ENCODE measurements around the gene TMEM38A.
"Not testable (repeated sequence)": the region's sequence is repeated elsewhere in the genome, so short reads cannot be mapped to it uniquely, and the experiment has no call there.

Gene TMEM38A

DNA sequence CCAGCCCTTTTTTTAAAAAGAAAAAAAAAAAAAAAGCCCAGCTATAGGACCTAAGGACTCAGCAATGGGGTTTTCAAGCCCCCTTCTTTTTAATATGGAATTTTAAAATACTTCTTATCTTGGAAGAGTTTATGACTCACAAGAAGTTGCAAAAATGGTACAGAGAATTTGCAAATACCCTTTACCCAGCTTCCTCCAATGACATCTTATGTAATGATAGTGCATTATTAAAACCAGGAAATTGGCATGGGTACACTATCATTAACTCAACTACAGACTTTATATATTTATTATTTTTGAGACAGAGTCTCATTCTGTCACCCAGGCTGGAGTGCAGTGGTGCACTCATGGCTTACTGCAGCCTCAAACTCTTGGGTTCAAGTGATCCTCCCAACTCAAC is 16.1 kb downstream of the TMEM38A start:
- no peak for ATAC-seq

DNA sequence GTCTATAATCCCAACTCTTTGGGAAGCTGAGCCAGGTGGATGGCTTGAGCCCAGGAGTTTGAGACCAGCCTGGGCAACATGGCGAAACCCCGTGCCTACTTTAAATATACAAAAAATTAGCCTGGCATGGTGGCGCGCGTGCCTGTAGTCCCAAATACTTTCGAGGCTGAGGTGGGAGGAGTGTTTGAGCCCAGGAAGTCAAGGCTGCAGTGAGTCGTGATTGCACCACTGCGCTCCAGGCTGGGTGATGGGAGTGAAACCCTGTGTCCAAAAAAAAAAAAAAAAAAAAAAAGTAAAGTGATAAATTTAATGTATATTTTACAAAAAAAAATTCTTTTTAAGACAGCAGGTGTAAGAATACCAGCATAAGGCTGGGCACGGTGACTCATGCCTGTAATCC is 17.6 kb downstream of the TMEM38A start:
- no peak for ATAC-seq

DNA sequence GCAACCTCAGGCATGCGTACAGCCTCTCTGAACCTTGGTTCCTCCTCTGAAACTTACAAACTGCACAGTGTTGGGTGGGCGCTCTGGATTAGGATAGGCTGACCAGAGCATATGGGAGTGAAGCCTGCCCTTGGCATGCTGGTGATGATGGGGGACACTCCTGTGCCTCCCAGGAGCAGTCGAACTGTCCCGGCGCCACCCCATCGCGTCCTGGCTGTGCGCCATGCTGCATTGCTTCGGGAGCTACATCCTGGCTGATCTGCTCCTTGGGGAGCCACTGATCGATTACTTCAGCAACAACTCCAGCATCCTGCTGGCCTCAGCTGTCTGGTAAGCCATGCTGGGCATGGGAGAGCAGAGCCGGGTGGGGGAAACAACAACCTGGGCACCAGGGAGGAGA is 18.9 kb downstream of the TMEM38A start:
- ATAC-seq, result no peak

DNA sequence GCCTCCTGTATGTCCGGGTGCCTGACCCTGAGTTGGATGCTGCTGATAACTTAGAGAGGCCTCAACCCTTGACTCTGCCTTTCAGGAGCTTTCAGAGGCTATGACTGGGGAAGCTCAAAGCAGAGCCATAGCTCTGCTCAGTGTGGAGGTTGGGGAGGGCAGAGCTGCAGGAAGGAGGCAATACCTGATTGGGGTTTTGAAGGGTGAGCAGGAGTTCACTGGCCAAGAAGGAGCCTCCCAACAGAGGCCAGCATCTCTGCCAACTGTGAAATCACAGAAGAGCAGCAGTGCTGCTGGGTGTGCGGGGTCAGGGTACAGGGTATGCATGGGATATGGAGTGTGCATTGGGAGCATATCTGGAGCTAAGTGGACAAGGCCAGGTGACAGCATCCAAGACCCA is 21.6 kb downstream of the TMEM38A start:
- ATAC-seq, result no peak

DNA sequence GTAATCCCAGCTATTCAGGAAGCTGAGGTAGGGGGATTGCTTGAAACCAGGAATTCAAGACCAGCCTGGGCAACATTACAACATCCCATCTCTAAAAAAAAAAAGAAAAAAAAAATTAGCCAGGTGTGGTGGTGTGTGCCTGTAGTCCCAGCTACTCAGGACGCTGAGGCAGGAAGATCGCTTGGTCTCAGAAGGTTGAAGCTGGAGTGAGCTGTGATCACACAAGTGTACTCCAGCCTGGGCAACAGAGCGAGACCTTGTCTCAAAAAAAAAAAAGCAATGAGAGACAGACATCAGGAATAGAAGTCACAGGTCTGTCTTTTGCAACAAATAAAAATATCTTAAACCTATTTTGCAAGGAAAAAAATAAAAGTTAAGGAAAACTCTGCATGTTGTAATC is 23.3 kb downstream of the TMEM38A start:
- ATAC-seq, result no peak

DNA sequence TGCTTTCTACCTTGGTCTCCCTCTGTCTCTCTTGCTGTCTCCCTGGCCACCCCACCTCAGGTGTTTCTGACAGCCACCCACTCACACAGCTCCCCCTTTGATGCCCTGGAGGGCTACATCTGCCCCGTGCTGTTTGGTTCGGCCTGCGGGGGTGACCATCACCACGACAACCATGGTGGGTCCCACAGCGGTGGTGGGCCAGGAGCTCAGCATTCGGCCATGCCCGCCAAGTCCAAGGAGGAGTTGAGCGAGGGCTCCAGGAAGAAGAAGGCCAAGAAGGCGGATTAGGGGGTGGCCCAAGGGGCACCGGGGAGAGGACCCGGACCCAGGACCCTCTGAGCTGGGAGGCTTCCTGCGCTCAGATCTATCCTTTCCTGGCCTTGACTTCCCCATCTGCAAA is 27.1 kb downstream of the TMEM38A start:
- no peak for ATAC-seq

DNA sequence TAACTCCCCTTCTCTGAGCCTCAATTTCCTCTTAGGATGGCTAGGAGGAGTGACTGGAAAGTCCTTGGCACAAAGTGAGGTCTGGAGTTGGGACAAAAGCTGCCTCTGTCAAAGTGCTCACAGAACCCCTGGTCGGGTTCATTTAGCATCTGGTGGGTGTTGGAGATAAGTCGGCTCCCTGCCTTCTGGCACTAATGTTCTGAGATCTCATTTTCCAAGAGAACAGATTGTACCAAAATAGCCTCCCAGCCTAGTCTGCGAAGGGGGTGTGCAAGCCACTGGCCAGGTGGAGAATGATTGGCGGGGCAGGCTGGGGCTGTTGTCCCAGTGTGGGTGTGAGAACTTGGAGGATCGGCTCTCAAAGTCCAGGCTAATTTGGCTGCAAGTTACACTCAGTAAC is 38.0 kb downstream of the TMEM38A start:
- no peak for ATAC-seq

DNA sequence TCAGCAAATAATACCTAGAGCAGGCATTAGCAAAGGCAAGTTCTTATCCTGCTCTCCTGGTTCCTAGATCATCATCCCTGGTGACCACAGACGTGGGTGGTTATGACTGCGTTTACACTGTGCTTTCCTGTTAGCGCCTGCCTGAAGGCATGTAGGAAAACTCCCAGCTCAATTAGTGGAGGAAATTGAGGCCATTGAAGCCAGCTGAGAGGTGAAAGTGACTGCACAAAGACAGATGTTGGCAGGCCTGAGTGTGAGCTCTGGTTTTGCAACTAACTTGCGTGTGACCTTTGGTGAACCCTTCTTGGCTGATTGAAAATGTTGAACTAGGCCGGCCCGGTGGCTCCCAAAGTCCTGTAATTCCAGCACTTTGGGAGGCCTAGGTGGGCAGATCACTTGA is 41.2 kb downstream of the TMEM38A start:
- no peak for ATAC-seq

DNA sequence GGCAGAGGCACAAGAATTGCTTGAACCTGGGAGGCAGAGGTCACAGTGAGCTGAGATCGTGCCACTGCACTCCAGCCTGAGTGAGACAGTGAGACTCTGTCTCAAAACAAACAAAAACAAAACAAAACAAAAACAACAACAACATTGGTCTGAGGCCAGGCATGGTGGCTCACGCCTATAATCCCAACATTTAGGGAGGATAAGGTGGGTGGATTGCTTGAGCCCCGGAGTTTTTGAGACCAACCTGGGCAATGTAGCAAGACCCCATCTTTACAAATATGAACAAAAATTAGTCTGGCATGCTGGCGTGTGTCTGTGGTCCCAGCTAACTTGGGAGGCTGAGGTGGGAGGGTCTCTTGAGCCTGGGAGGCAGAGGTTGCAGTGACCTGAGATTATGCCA is 42.7 kb downstream of the TMEM38A start:
- ATAC-seq, result no peak

DNA sequence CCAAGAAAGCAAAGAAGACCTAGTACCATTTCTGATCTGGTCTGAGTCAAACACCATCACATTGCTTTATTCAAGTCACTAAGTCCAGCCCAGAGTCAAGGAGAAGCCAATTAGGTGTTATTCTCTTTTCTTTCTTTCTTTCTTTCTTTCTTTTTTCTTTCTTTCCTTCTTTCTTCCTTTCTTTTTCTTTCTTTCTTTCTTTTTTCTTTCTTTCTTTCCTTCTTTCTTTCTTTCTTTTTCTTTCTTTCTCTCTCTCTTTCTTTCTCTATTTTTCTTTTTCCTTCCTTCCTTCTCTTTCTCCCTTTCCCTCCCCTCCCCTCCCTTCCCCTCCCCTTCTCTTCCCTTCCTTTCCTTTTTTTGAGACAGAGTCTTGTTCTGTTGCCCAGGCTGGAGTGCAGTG is 49.9 kb downstream of the TMEM38A start:
- ATAC-seq, result not testable (repeated sequence)

DNA sequence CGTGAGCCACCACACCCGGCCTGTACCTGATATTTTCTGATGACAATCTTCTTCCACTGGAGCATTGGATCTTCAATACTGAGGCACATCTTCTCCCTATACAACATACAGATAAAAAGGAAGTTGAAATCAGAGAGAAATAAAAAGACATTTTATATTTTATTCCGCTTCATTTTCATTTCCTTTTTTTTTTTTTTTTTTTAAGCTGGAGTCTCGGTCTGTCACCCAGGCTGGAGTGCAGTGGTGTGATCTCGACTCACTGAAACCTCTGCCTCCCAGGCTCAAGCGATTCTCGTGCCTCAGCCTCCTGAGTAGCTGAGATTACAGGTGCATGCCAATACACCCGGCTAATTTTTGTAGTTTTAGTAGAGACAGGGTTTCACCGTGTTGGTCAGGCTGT is 51.4 kb downstream of the TMEM38A start:
- ATAC-seq, result not testable (repeated sequence)

DNA sequence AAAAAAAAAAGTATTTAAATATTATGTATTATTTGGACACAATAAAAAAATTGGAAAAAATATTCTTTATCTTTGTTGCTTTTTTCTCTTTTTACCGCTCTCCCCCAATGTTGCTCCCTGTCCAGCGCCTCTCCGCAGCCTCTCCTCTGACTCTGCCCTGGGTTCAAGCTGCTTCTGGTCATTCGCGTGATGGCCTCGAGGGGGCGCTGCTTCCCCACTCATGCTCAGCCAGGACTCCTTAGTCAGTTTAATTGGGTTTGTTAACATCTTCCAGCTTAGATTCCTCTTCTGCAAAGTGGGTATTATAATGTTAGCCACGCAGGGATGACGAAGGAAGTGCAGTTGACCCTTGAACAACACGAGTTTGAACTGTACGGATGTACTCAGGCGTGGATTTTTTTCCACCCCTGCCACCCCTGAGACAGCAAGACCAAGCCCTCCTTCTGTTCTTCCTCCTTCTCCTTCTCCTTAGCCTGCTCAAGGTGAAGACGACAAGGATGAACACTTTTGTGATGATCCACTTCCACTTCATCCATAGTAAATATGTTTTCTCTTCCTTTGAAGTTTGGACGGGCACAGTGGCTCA is 53.9 kb downstream of the TMEM38A start:
- ATAC-seq, result no peak

DNA sequence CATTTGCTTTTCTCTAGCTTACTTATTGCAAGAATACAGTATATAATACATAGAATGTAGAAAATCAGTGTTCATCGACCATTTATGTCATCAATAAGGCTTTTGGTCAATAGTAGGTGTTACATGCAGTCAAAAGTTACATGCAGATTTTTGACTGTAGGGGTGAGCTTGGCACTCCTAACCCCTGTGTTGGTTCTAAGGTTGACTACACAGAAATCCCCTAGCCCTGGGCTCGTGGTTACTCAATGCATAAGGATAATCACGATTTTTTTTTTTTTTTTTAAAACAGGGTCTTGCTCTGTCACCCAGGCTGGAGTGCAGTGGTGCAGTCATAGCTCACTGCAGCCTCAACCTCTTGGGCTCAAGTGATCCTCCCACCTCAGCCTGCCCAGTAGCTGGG is 54.7 kb downstream of the TMEM38A start:
- peak; percentile 28 to 56 for ATAC-seq

DNA sequence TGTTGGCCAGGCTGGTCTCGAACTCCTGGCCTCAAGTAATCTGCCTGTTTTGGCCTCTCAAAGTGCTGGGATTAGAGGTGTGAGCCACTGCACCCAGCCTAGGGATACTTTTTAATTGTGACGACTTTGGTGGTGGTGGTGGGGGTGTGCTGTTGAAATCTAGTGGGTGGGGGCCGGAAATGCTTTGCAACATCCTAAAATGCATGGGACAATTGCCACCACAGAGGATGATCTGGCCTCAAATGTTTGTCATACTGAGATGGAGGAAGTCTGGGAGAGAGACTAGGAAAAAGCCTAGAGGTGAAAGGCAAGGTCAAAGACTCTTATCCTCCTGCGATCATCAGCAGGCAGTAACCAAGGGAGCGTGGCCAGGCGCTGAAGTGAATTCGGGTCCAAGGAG is 60.1 kb downstream of the TMEM38A start:
- ATAC-seq, result no peak

DNA sequence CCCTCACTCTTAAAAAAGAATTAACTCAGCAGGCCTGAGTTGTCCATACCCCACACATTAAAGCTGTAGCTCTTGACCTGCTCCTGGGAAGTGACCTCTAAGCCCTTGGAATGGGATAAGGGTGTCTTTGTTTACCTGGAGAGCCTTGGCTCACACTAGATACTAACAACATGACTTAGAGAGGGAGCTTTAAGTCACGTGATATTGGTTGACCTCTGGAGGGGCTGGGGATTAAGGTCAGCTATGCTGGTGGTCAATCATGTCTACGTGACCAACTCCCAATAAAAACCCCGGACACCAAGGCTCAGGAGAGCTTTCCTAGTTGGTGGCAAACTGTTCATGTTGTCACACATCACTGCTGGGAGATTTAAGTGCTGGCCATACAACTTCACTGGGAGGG is 61.7 kb downstream of the TMEM38A start:
- no peak for ATAC-seq

DNA sequence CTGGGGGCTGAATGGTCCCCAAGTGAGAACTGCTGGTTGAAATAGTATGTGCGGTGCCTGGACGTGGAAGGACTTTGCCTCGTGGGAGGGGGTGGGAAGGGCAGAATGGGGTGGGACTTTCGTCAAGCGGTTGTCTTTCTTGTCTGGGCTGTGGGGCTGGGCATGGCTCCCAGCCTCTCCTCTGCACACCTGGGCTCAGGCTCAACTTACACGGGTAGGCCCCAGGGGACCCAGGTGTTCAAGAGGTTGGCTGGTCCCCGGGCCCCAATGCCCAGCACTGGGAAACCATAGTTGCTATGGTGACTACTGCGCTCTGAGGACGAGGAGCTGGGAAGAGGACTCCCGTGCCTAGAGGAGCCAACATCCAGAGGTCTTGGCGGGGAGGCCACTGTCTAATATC is 66.0 kb downstream of the TMEM38A start:
- ATAC-seq, result no peak

DNA sequence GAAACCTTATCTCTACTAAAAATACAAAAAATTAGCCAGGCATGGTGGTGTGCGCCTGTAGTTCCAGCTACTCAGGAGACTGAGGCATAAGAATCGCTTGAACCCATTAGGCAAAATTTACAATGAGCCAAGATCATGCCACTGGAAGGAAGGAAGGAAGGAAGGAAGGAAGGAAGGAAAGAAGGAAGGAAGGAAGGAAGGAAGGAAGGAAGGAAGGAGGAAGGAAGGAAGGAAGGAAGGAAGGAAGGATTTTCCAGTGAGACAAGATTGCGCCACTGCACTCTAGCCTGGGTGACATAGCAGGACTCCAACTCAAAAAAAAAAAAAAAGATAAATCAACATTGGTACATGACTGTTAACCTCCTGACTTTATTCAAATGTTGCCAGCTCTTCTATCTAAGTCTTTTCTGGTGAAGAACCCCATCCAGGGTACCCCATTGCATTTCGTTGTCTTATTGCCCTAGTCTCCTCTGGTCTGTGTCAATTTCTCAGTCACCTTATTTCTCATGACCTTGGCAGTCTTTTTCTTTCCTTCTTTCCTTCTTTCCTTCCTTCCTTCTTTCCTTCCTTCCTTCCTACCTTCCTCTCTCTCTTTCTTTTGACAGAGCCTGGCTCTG is 74.8 kb downstream of the TMEM38A start:
- not testable (repeated sequence) for ATAC-seq

DNA sequence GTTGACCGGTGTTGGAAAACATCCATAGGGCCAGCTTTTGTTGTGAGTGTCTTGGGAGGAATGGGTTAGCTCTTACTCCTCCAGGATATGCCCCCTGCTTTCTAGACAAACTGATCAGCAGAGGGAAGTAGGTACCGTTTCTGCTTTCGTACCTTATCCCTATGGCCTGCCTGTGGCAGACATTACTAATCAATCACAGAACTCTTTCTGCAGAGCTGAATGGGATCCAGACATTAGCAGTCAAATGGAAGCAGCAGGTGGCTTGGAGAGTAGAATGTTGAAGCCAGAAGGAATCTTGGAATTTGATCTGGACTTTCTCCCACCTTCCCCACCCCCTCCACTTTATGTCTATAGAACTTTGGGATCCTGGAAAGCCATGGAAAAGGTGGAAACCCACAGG is 75.8 kb downstream of the TMEM38A start:
- no peak for ATAC-seq

DNA sequence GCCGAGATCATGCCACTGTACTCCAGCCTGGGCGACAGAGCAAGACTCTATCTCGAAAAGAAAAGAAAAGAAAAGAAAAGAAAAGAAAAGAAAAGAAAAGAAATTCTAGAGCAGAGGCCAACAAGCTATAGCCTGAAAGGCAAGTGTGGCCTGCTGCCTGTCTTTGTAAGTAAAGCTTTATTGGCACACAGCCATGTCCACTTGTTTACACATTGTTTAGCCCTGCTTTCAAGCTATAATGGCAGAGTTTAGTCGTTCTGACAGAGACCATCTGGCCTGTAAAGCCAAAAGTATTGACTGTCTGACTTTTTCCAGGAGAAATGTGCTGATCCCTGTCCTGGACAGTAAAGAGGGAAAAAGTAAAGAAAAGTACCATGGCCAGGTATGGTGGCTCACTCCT is 77.0 kb downstream of the TMEM38A start:
- no peak for ATAC-seq

DNA sequence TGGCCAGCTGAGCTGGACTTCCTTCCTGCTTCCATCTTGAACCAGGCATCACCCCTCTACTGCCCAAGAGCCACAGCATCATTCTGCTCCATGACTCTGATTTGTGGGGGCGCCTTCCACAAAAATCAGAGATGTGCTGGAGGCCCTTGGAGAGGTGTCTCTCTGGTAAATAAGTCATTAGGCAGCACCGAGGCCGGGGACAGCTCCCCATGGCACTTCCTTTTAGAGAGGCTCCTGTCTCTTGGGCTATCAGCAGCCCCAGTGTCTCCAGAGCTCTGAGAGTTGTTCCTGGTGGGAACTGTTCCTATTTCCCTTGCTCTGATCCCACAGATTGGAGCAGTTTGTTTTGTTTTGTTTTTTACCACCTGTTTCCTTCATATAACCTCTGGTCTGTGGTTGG is 78.6 kb downstream of the TMEM38A start:
- ATAC-seq, result no peak
